IMR-90 (cell line): ENCODE data around the gene TF. TPM values are rescaled to one million over a fixed set of nuclear protein-coding genes. Genes with fewer than 3 reads are reported as not detected.

Experiments
- ATAC-seq: fragments of 200-7000 bp; cut with Tn5 transposase; 2 replicates; pipeline ENCODE4 v1.9.1; 2020; ENCODE audit warnings: low read depth, mild to moderate bottlenecking, moderate library complexity
- BruUV-seq: library from RNA; stranded (reverse); fragments of 400-500 nt; replicated peaks from 2 replicates; lab custom pipeline; 2021; lab: Mats Ljungman, UMichigan
- CTCF ChIA-PET: fragments of 300-600 bp; formaldehyde crosslinking; extraction: SDS; loops from one replicate; lab custom pipeline; 2021; ENCODE audit warnings: antibody characterized with exemption; lab: Yijun Ruan, JAX
- POLR2A ChIA-PET: fragments of 300-600 bp; sonication (Branson Sonifier 250); formaldehyde crosslinking; loops from one replicate; lab custom pipeline; 2022; ENCODE audit warnings: antibody characterized with exemption; ENCODE audit not compliant: unreplicated experiment; lab: Charles Lee
- DNase-seq: peaks from one replicate; pipeline ENCODE4 v3.0.0; 2013
- H2AFZ ChIP-seq: replicated peaks from 2 replicates; pipeline ENCODE3; 2013; ENCODE audit warnings: low read length, mild to moderate bottlenecking; ENCODE audit not compliant: poor library complexity
- H2AK5ac ChIP-seq: 2 replicates; pipeline ENCODE4 v1.6.1; 2013; ENCODE audit warnings: low read depth, low read length, inconsistent platforms
- H2AK9ac ChIP-seq: replicated peaks from 2 replicates; pipeline ENCODE3; 2013; ENCODE audit warnings: mild to moderate bottlenecking, low read depth, low read length, moderate library complexity; ENCODE audit not compliant: poor library complexity
- H2BK120ac ChIP-seq: 2 replicates; pipeline ENCODE4 v1.6.1; 2013; ENCODE audit warnings: low read depth, low read length, inconsistent platforms
- H2BK15ac ChIP-seq: 3 replicates; pipeline ENCODE4 v1.6.1; 2013; ENCODE audit warnings: low read depth, low read length, inconsistent platforms
- H2BK20ac ChIP-seq: 2 replicates; pipeline ENCODE4 v1.6.1; 2013; ENCODE audit warnings: low read depth, mild to moderate bottlenecking, inconsistent platforms, low read length, moderate library complexity
- H2BK5ac ChIP-seq: 2 replicates; pipeline ENCODE4 v1.6.1; 2013; ENCODE audit warnings: mild to moderate bottlenecking, low read depth, low read length, inconsistent platforms; ENCODE audit not compliant: poor library complexity, severe bottlenecking
- H3K14ac ChIP-seq: replicated peaks from 2 replicates; pipeline ENCODE4 v1.6.1; 2013; ENCODE audit warnings: low read depth, low read length, inconsistent platforms
- H3K18ac ChIP-seq: 2 replicates; pipeline ENCODE4 v1.6.1; 2013; ENCODE audit warnings: low read depth, low read length, control low read depth
- H3K23ac ChIP-seq: 2 replicates; pipeline ENCODE4 v1.6.1; 2013; ENCODE audit warnings: low read depth, low read length, inconsistent platforms
- H3K27ac ChIP-seq: 2 replicates; pipeline ENCODE4 v1.5.1; 2013; ENCODE audit warnings: mild to moderate bottlenecking, control low read depth, low read length; ENCODE audit not compliant: insufficient read depth
- H3K27me3 ChIP-seq: 2 replicates; pipeline ENCODE4 v1.6.1; 2013; ENCODE audit warnings: low read length; ENCODE audit not compliant: control insufficient read depth, insufficient read depth
- H3K36me3 ChIP-seq: 2 replicates; pipeline ENCODE4 v1.6.1; 2013; ENCODE audit warnings: low read length, mixed read lengths; ENCODE audit not compliant: control insufficient read depth, insufficient read depth
- H3K4ac ChIP-seq: 2 replicates; pipeline ENCODE4 v1.6.1; 2013; ENCODE audit warnings: low read depth, low read length, inconsistent platforms
- H3K4me1 ChIP-seq: 2 replicates; pipeline ENCODE4 v1.6.1; 2013; ENCODE audit warnings: low read length, mixed read lengths; ENCODE audit not compliant: control insufficient read depth, insufficient read depth
- H3K4me2 ChIP-seq: 2 replicates; pipeline ENCODE4 v1.6.1; 2013; ENCODE audit warnings: low read depth, mild to moderate bottlenecking, control low read depth, low read length, moderate library complexity
- H3K4me3 ChIP-seq: 2 replicates; pipeline ENCODE4 v1.5.1; 2013; ENCODE audit warnings: low read depth, mild to moderate bottlenecking, control low read depth, low read length, moderate library complexity; ENCODE audit not compliant: insufficient read depth
- H3K56ac ChIP-seq: 2 replicates; pipeline ENCODE4 v1.6.1; 2013; ENCODE audit warnings: low read length, inconsistent platforms; ENCODE audit not compliant: insufficient read depth; ENCODE audit errors: extremely low read depth
- H3K79me1 ChIP-seq, 2 experiments: 2 replicates each; pipeline ENCODE4 v1.6.1; 2013; ENCODE audit warnings: low read length in 2 of 2, inconsistent platforms in 1 of 2, low read depth in 1 of 2
- H3K9ac ChIP-seq: 2 replicates; pipeline ENCODE4 v1.6.1; 2013; ENCODE audit warnings: low read depth, low read length, control low read depth
- H3K9me1 ChIP-seq: 2 replicates; pipeline ENCODE4 v1.6.1; 2013; ENCODE audit warnings: low read length, inconsistent platforms; ENCODE audit not compliant: insufficient read depth
- H3K9me3 ChIP-seq: 2 replicates; pipeline ENCODE4 v1.6.1; 2013; ENCODE audit warnings: low read length; ENCODE audit not compliant: control insufficient read depth, insufficient read depth
- H4K20me1 ChIP-seq: 2 replicates; pipeline ENCODE4 v1.6.1; 2013; ENCODE audit warnings: low read length, inconsistent platforms; ENCODE audit not compliant: insufficient read depth
- H4K5ac ChIP-seq: 2 replicates; pipeline ENCODE4 v1.6.1; 2013; ENCODE audit warnings: mild to moderate bottlenecking, low read depth, low read length, control low read depth
- H4K8ac ChIP-seq, 2 experiments: 2 replicates each; pipeline ENCODE4 v1.6.1; 2013; ENCODE audit warnings: low read depth in 2 of 2, low read length in 2 of 2, control low read depth in 1 of 2, inconsistent platforms in 1 of 2
- H4K91ac ChIP-seq: 2 replicates; pipeline ENCODE4 v1.6.1; 2013; ENCODE audit warnings: low read depth, low read length, inconsistent platforms; ENCODE audit not compliant: insufficient read depth
- BHLHE40 ChIP-seq: fragments of 150-350 bp; IDR thresholded peaks from 2 replicates; pipeline ENCODE4 v1.6.1; 2016; ENCODE audit warnings: mild to moderate bottlenecking, low read depth, low read length
- CEBPB ChIP-seq: IDR thresholded peaks from 2 replicates; pipeline ENCODE4 v1.6.1; 2012; ENCODE audit warnings: low read depth, low read length, improper control_type of control experiment
- CHD1 ChIP-seq: IDR thresholded peaks from 2 replicates; pipeline ENCODE4 v1.6.1; 2012; ENCODE audit warnings: low read depth, low read length, improper control_type of control experiment
- CTCF ChIP-seq: conservative IDR thresholded peaks from 2 replicates; pipeline ENCODE4 v1.5.1; 2012; ENCODE audit warnings: mild to moderate bottlenecking, low read depth, low read length, improper control_type of control experiment
- FOS ChIP-seq: fragments of 150-350 bp; IDR thresholded peaks from 2 replicates; pipeline ENCODE4 v1.6.1; 2016; ENCODE audit warnings: low read depth, low read length
- MAFK ChIP-seq: IDR thresholded peaks from 2 replicates; pipeline ENCODE4 v1.6.1; 2012; ENCODE audit warnings: low read depth, low read length, improper control_type of control experiment
- MAZ ChIP-seq: IDR thresholded peaks from 2 replicates; pipeline ENCODE4 v1.6.1; 2012; ENCODE audit warnings: low read depth, mild to moderate bottlenecking, low read length, improper control_type of control experiment, moderate library complexity, borderline replicate concordance
- MXI1 ChIP-seq: IDR thresholded peaks from 2 replicates; pipeline ENCODE4 v1.6.1; 2012; ENCODE audit warnings: low read depth, mild to moderate bottlenecking, low read length, moderate library complexity, borderline replicate concordance
- NFE2L2 ChIP-seq: fragments of 150-350 bp; IDR thresholded peaks from 2 replicates; pipeline ENCODE4 v1.6.1; 2016; ENCODE audit warnings: low read depth, mild to moderate bottlenecking, low read length
- RAD21 ChIP-seq: IDR thresholded peaks from 2 replicates; pipeline ENCODE4 v1.6.1; 2012; ENCODE audit warnings: low read length, improper control_type of control experiment
- RFX5 ChIP-seq: IDR thresholded peaks from 2 replicates; pipeline ENCODE4 v1.8.0; 2012; ENCODE audit warnings: low read depth, mild to moderate bottlenecking, low read length, moderate library complexity
- SMC3 ChIP-seq: fragments of 150-350 bp; IDR thresholded peaks from 2 replicates; pipeline ENCODE4 v1.6.1; 2016; ENCODE audit warnings: low read depth, mild to moderate bottlenecking, antibody characterized with exemption, low read length, moderate library complexity
- WGBS, 2 experiments: methylation state at CpG; one replicate each; pipeline versions ENCODE4 v1.1.5 to v1.1.7; 2013; ENCODE audit warnings: missing lambda C conversion rate in 2 of 2; ENCODE audit not compliant: insufficient read length in 1 of 2; ENCODE audit errors: extremely low coverage in 2 of 2; 5-methylcytosine and 5-hydroxymethylcytosine counted together
- dilution Hi-C: fragments of 300-500 bp; cut with HindIII; formaldehyde crosslinking; loops from one replicate; pipeline ENCODE4 v1.14.3; 2018; ENCODE audit warnings: low sequenced_read_pairs; ENCODE audit not compliant: unreplicated experiment
- in situ Hi-C: fragments of 300-500 bp; cut with MboI; formaldehyde crosslinking; loops from 3 replicates; pipeline ENCODE4 v1.14.3; 2019; ENCODE audit warnings: low sequenced_read_pairs, inconsistent platforms, mixed read lengths
- intact Hi-C: fragments of 100-400 bp; cut with micrococcal nuclease; formaldehyde crosslinking; loops from 2 replicates; pipeline ENCODE4 v1.10.0; 2022
- polyA plus RNA-seq, 3 experiments: library from polyadenylated mRNA; depleted of rRNA; stranded (reverse); fragments of >200 nt; gene quantifications; 2 replicates each; pipeline ENCODE4 v1.2.3, GENCODE V29; 2012; ENCODE audit warnings: low replicate concordance in 1 of 3
- total RNA-seq: library from RNA; depleted of rRNA; stranded (reverse); fragments of >200 nt; gene quantifications from 2 replicates; pipeline ENCODE4 v1.2.3, GENCODE V29; 2012
- TF ChIP-seq, protein P1 (sequence below): fragments of 150-350 bp; IDR thresholded peaks from 2 replicates; pipeline ENCODE4 v1.6.1; 2016; ENCODE audit warnings: low read depth, mild to moderate bottlenecking, low read length, moderate library complexity, borderline replicate concordance
- TF ChIP-seq, protein P2 (sequence below): fragments of 150-350 bp; IDR thresholded peaks from 2 replicates; pipeline ENCODE4 v1.6.1; 2017; ENCODE audit warnings: mild to moderate bottlenecking, antibody characterized with exemption, low read length, low read depth

TF gene
- total and polyA plus RNA-seq, 2 of the 4 experiments (the other 2 are of a cell fraction), result 0.07 TPM; not detected in 1

GRCh38 chr3:133753107-133753778 lies 7.0 kb downstream of the TF start (continued):
- TF ChIP-seq CTCF (no peak), NFE2L2 (no peak)

DNA sequence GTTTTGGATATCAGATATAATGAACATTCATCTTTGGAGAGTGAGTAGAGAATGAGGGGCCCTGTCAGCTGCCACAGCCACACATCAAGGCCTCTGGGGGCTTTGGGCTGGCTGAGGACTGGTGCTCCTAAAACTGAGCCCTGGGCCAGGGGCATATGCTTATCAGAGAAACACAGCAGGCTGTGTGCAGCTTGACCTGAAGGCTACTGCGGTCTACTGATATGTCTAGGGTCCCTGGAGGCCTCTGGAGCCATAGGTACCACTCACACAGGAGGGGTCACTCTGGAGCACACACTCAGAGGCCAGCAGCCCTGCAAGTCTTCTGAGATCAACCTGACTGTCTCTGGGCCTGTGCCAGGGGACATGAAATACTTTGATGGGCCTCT lies 7.6 kb downstream of the TF start:
- H3K14ac ChIP-seq, result no peak overlapping the region
- no peak overlapping the region for H3K27ac ChIP-seq
- no peak overlapping the region for H3K4ac ChIP-seq
- H2AK5ac ChIP-seq, result no peak overlapping the region
- H3K56ac ChIP-seq, result no peak overlapping the region
- H3K18ac ChIP-seq, result no peak overlapping the region
- WGBS, 2 experiments, result no CpG with 5 or more reads among the region's 1 CpG
- H4K20me1 ChIP-seq, result no peaks in the 10 kb centered on the region
- in situ Hi-C loops (no loop called here), intact Hi-C loops (no loop called here), dilution Hi-C loops (no loop called here)
- no peak overlapping the region for H2BK120ac ChIP-seq
- ChIA-PET CTCF (interaction anchor here (0.7 kb wide), 1 partner anchor 121 kb away, joined by 3 read pairs; no protein-coding TSS in a partner anchor), POLR2A (no interaction called here)
- H3K23ac ChIP-seq, result no peak overlapping the region
- H2BK20ac ChIP-seq, result no peak overlapping the region
- H3K4me1 ChIP-seq, result no peaks in the 10 kb centered on the region
- no TSS peak for BruUV-seq
- H3K4me2 ChIP-seq, result no peak overlapping the region
- no peak overlapping the region for H3K4me3 ChIP-seq
- no peak overlapping the region for H2AK9ac ChIP-seq
- DNase-seq (no peak), ATAC-seq (no peak)
- H4K91ac ChIP-seq, result no peak overlapping the region
- peaks cover 15% of the 10 kb centered on the region for H3K27me3 ChIP-seq
- no peak overlapping the region for H2BK15ac ChIP-seq
- H3K9me1 ChIP-seq, result no peaks in the 10 kb centered on the region
- no peaks in the 10 kb centered on the region for H3K79me1 ChIP-seq
- no peak overlapping the region for H4K8ac ChIP-seq
- no peak overlapping the region for H2BK5ac ChIP-seq
- H3K36me3 ChIP-seq, result no peaks in the 10 kb centered on the region
- H3K9me3 ChIP-seq, result no peaks in the 10 kb centered on the region
- no peak overlapping the region for H3K9ac ChIP-seq
- H2AFZ ChIP-seq, result no peak overlapping the region
- no peak overlapping the region for H4K5ac ChIP-seq
- TF ChIP-seq CEBPB, result no peak
- no peak for TF ChIP-seq BHLHE40
- no peak for TF ChIP-seq SMC3
- TF ChIP-seq CHD1, result no peak
- no peak for TF ChIP-seq NFE2L2
- TF ChIP-seq, protein P1, sequence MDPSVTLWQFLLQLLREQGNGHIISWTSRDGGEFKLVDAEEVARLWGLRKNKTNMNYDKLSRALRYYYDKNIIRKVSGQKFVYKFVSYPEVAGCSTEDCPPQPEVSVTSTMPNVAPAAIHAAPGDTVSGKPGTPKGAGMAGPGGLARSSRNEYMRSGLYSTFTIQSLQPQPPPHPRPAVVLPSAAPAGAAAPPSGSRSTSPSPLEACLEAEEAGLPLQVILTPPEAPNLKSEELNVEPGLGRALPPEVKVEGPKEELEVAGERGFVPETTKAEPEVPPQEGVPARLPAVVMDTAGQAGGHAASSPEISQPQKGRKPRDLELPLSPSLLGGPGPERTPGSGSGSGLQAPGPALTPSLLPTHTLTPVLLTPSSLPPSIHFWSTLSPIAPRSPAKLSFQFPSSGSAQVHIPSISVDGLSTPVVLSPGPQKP, result no peak
- TF ChIP-seq MAZ, result no peak
- TF ChIP-seq MXI1, result no peak
- TF ChIP-seq RAD21, result no peak
- TF ChIP-seq RFX5, result no peak
- TF ChIP-seq, protein P2, sequence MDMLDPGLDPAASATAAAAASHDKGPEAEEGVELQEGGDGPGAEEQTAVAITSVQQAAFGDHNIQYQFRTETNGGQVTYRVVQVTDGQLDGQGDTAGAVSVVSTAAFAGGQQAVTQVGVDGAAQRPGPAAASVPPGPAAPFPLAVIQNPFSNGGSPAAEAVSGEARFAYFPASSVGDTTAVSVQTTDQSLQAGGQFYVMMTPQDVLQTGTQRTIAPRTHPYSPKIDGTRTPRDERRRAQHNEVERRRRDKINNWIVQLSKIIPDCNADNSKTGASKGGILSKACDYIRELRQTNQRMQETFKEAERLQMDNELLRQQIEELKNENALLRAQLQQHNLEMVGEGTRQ, result no peak
- no peak for TF ChIP-seq FOS
- TF ChIP-seq MAFK, result no peak
